RWPE2 (cell line): Measurements from ENCODE around the gene TAS2R40.

Experiments
- ATAC-seq: fragments of 200-7000 bp; cut with Tn5 transposase; 3 replicates; pipeline ENCODE4 v1.9.1; 2021; ENCODE audit warnings: low read depth
- DNase-seq: peaks from one replicate; pipeline ENCODE4 v3.0.0-alpha.2; 2020; ENCODE audit warnings: low spot score
- H3K27ac ChIP-seq: fragments of 450-650 bp; 2 replicates; pipeline ENCODE4 v1.5.1; 2017; ENCODE audit warnings: mild to moderate bottlenecking; ENCODE audit not compliant: poor library complexity, severe bottlenecking
- H3K27me3 ChIP-seq: fragments of 250-450 bp; sonication (Bioruptor Pico); 2 replicates; pipeline ENCODE4 v1.5.1; 2021; ENCODE audit warnings: mild to moderate bottlenecking, moderate library complexity; ENCODE audit not compliant: insufficient read depth, poor library complexity, severe bottlenecking
- H3K36me3 ChIP-seq: fragments of 250-450 bp; sonication (Bioruptor Pico); 2 replicates; pipeline ENCODE4 v1.5.1; 2020; ENCODE audit warnings: low read depth, mild to moderate bottlenecking, moderate library complexity
- H3K4me1 ChIP-seq: fragments of 250-450 bp; sonication (Bioruptor Pico); 2 replicates; pipeline ENCODE4 v1.5.1; 2021; ENCODE audit warnings: mild to moderate bottlenecking, moderate library complexity; ENCODE audit not compliant: insufficient read depth, poor library complexity, severe bottlenecking
- H3K4me3 ChIP-seq: fragments of 250-450 bp; sonication (Bioruptor Pico); 2 replicates; pipeline ENCODE4 v1.5.1; 2021; ENCODE audit warnings: mild to moderate bottlenecking, moderate library complexity; ENCODE audit not compliant: severe bottlenecking
- H3K9me3 ChIP-seq: fragments of 250-450 bp; sonication (Bioruptor Pico); 2 replicates; pipeline ENCODE4 v1.5.1; 2021; ENCODE audit warnings: mild to moderate bottlenecking, moderate library complexity; ENCODE audit not compliant: severe bottlenecking
- TF ChIP-seq, protein P1 (sequence below): fragments of 450-650 bp; IDR thresholded peaks from one replicate; pipeline ENCODE4 v1.5.1; 2017; ENCODE audit warnings: mild to moderate bottlenecking, moderate library complexity; ENCODE audit not compliant: poor library complexity, severe bottlenecking

Gene TAS2R40

DNA sequence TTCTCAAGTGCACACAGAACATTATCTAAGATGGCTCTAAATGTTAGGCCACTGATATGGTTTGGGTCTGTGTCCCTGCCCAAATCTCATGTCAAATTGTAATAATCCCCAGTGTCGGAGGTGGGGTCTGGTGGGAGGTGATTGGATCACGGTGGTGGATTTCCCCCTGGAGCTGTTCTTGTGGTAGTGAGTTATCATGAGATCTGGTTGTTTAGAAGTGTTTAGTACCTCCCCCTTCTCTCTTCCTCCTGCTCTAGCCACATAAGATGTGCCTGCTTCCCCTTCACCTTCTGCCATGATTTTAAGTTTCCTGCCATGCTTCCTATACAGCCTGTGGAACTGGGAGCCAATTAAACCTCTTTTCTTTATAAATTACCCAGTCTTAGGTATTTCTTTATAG is 30.2 kb downstream of the TAS2R40 start:
- peaks cover 2% of the 10 kb centered on the region for H3K9me3 ChIP-seq
- no peaks in the 10 kb centered on the region for H3K27me3 ChIP-seq
- peaks cover 3% of the 10 kb centered on the region for H3K4me1 ChIP-seq
- ATAC-seq: no peak
- no peaks in the 10 kb centered on the region for H3K36me3 ChIP-seq
- no peak overlapping the region for H3K27ac ChIP-seq
- TF ChIP-seq, protein P1, sequence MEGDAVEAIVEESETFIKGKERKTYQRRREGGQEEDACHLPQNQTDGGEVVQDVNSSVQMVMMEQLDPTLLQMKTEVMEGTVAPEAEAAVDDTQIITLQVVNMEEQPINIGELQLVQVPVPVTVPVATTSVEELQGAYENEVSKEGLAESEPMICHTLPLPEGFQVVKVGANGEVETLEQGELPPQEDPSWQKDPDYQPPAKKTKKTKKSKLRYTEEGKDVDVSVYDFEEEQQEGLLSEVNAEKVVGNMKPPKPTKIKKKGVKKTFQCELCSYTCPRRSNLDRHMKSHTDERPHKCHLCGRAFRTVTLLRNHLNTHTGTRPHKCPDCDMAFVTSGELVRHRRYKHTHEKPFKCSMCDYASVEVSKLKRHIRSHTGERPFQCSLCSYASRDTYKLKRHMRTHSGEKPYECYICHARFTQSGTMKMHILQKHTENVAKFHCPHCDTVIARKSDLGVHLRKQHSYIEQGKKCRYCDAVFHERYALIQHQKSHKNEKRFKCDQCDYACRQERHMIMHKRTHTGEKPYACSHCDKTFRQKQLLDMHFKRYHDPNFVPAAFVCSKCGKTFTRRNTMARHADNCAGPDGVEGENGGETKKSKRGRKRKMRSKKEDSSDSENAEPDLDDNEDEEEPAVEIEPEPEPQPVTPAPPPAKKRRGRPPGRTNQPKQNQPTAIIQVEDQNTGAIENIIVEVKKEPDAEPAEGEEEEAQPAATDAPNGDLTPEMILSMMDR: no peak
- no peak overlapping the region for H3K4me3 ChIP-seq
- no peak for DNase-seq

DNA sequence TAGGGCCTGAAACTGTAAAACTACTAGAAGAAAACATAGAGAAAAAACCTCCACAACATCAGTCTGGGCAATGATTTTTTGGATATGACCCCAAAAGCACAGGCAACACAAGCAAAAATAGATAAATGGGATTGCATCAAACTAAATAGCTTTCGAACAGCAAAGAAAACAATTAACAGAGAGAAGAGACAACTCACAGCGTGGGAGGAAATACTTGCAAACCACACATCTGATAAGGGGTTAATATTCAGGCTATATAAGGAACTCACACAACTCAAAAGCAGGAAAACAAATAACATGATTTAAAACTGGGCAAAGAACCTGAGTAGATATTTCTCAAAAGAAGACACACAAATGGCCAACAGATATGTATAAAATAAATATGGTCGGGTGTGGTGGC is 33.7 kb downstream of the TAS2R40 start:
- no peaks in the 10 kb centered on the region for H3K36me3 ChIP-seq
- no peak overlapping the region for H3K4me3 ChIP-seq
- H3K27me3 ChIP-seq: no peaks in the 10 kb centered on the region
- ATAC-seq (no peak), DNase-seq (no peak)
- TF ChIP-seq, protein P1: no peak
- peaks cover 11% of the 10 kb centered on the region for H3K4me1 ChIP-seq
- H3K9me3 ChIP-seq: peaks cover 2% of the 10 kb centered on the region
- no peak overlapping the region for H3K27ac ChIP-seq

DNA sequence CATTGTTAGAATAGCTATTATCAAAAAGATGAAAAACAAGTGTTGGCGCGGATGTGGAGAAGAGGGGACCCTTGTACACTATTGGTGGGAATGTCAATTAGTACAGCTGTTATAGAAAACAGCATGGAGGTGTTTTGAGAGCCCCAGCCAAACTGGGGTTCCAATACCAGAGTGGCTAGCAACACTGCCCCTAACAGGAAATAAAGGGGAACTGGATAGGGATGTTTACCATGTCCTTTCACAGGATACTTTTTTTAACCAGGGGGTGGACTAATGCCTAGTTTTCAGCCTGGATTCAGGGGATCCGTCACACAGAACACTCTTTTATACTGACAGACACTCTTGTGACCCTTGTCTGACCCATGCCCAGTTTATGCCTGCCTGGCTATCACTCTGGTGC is 34.5 kb downstream of the TAS2R40 start:
- Histone ChIP-seq H3K27ac (no peak overlapping the region), H3K4me3 (no peak overlapping the region), H3K9me3 (peaks cover 2% of the 10 kb centered on the region), H3K4me1 (peaks cover 11% of the 10 kb centered on the region), H3K36me3 (no peaks in the 10 kb centered on the region), H3K27me3 (no peaks in the 10 kb centered on the region)
- no peak for ATAC-seq
- TF ChIP-seq, protein P1: no peak
- no peak for DNase-seq

DNA sequence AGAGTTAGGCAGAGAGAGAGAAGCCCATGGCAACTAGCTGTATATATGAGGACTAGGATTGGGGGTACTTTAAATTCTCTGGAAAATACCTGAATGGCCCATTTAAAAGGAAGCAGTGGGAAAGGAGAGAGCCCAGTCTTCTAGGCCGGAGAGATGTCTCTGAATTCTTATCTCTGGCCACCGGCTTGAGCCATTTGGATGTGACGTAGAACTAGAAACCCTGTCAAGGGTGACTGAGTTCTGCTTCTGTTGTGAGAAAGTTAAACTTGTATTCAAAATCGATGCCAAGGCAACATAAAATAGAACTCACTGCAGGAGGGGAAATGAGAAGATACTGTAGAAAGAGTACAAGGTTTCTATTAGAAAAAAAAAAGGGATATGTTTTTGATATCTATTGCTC is 35.1 kb downstream of the TAS2R40 start:
- H3K4me1 ChIP-seq: peaks cover 11% of the 10 kb centered on the region
- H3K9me3 ChIP-seq: peaks cover 2% of the 10 kb centered on the region
- no peak for DNase-seq
- H3K4me3 ChIP-seq: no peak overlapping the region
- H3K27me3 ChIP-seq: no peaks in the 10 kb centered on the region
- no peak overlapping the region for H3K27ac ChIP-seq
- no peaks in the 10 kb centered on the region for H3K36me3 ChIP-seq
- no peak for ATAC-seq
- TF ChIP-seq, protein P1: no peak

DNA sequence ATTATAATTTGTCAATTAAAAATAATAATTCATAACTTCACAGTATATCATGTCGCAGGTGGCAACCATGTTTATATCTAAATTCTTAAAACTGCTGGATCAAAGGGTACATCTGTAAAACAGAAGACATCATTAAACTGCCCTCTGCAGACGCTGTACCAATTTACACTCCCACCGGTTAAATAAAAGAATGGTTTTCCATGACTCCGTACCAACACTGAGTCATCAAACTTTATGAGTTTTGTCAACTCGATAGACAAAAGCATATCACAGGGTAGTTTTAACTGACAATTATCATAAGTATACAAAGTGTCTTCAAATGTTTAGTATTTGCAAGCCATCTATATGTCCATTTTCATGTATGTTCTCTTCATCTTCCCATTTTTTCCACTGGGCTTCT is 35.7 kb downstream of the TAS2R40 start:
- TF ChIP-seq, protein P1: peak; percentile 8
- no peak overlapping the region for H3K27ac ChIP-seq
- peak; percentile 41; the same call in 1 of the 3 replicates for ATAC-seq
- H3K4me1 ChIP-seq: peaks cover 11% of the 10 kb centered on the region
- DNase-seq: no peak
- no peaks in the 10 kb centered on the region for H3K27me3 ChIP-seq
- H3K4me3 ChIP-seq: no peak overlapping the region
- H3K36me3 ChIP-seq: no peaks in the 10 kb centered on the region
- peaks cover 2% of the 10 kb centered on the region for H3K9me3 ChIP-seq
